HG02571 (cell line): ENCODE data around the gene DPH1.
"Not testable (repeated sequence)": the region's sequence is repeated elsewhere in the genome, so short reads cannot be mapped to it uniquely, and the experiment has no call there.

Source experiments
- ATAC-seq: cut with Tn5 transposase; IDR thresholded peaks from one replicate; pipeline ENCODE4 v1.9.1; 2021; ENCODE audit warnings: mild to moderate bottlenecking, moderate library complexity; ENCODE audit not compliant: unreplicated experiment

Gene DPH1

DNA sequence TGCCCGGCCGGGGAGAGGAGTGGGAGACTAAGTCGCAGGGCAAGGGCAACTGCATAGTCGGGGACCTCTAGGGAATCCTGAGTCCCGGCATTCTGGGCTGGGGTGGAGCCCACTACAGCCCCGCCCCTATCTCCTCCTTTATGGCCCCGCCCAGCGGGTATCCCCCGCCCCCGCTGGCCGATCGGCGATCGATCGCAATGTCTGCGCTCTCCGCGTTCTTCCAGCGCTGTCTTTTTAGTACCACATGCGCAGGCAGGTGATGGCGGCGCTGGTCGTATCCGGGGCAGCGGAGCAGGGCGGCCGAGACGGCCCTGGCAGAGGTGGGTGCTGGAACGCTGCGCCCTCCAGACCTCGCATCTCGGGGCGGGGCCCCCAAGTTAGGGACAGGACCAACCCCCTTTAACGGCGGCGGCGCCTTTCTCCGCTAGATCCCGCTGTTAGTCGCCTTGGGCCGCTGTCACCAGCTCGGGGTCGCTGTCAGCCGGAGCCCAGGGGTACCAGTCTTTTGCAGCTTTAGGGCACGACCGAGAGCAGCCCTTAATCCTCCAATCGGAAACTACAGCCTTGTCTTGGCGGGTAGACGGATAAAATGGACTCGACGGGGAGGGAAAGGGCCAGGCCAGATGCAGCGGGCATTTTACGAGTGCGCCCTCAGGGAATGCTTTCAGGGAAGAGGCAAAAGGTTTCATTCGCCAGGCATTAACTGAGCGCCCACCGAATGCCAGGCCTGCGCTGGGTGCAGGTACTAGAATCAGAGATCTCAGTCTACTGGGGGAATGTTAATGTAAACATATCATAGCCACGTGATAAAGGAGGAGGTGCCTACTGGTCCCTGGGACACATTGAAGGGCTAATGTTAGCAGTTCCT is at the start of gene DPH1:
DPH1 (plus strand) TSS at position 243 of the 868 bp plus-strand sequence; CDS start at position 260, 17 bp downstream.
- peak; percentile 52 for ATAC-seq

DNA sequence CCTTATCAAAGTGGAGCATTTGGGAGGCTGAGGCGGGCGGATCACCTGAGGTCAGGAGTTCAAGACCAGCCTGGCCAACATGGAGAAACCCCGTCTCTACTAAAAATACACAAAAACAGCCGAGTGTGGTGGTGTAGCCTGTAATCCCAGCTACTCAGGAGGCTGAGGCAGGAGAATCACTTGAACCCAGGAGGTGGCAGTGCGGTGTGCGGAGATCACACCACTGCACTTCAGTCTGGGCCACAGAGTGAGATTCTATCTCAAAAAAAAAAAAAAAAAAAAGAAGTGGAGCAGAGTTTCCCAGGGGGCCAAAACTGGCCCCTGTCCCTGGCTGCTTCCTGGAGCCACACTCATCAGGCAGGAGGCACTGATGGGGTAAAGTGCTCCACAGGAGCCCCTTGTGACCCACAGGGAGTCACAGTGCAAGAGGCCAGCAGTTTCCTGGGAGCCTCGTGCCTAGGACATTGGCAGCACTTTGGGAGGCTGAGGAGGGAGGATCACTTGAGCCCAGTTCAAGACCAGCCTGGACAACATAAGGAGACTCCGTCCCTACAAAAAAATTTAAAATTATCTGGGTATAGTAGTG is 49.2 kb upstream of the DPH1 start:
- ATAC-seq, result no peak

DNA sequence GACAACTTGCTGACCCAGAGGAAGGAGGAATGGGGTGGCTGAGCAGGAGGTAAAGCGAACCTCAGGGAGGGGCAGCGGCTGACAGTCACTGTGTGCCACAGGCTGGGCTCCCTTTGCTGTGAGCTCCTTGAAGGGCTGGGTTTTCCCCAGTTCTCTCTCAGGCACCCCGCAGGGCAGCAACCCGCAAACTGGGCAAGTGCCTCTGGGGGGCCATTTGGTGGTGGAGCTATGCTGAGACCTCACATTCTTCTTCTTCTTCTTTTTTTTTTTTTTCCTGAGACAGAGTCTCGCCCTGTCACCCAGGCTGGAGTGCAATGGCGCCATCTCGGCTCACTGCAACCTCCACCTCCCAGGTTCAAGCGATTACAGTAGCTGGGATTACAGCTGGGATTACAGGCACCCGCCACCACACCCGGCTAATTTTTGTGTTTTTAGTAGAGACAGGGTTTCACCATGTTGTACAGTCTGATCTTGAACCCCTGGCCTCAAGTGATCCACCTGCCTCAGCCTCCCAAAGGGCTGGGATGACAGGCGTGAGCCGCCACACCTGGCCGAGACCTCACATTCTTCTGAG is 47.1 kb upstream of the DPH1 start:
- not testable (repeated sequence) for ATAC-seq

DNA sequence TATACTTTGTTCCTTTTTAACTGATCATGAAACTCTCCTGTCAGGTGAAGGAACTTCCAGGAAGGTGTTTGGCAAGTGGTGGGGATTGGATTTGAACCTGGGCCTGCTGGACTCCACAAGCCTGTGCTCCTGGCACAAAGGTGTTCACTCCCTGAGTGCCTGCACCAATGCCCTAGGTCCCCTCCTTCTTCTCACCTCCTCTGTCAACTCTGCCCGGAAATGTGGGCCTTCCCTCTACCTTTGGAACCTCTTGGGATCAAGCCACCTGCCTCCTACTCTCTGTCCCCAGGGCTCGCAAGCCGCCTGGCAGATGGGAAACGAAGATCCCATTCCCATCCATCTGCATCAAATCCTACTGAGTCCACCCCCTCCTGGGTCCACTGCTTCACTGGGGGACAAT is 44.9 kb upstream of the DPH1 start:
- ATAC-seq, result no peak

DNA sequence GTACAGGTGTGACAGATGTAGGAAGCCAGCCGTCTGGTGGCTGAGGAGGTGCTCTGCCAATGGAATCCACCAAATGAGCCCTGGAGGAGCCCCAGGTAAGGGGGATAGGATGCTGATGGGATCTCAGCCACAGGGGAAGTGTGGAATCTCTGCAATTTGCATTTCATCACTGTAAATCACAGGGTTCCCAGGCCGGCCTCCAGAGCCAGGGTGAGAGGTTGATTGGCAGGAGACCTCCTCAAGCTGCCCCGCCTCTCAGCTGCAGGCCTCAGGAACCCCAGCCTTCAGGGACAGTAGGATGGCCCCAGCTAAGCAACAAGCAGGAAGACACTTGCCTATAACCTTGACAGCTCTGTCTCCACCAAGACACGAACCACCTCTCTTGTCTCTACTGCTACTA is 44.3 kb upstream of the DPH1 start:
- ATAC-seq, result no peak

DNA sequence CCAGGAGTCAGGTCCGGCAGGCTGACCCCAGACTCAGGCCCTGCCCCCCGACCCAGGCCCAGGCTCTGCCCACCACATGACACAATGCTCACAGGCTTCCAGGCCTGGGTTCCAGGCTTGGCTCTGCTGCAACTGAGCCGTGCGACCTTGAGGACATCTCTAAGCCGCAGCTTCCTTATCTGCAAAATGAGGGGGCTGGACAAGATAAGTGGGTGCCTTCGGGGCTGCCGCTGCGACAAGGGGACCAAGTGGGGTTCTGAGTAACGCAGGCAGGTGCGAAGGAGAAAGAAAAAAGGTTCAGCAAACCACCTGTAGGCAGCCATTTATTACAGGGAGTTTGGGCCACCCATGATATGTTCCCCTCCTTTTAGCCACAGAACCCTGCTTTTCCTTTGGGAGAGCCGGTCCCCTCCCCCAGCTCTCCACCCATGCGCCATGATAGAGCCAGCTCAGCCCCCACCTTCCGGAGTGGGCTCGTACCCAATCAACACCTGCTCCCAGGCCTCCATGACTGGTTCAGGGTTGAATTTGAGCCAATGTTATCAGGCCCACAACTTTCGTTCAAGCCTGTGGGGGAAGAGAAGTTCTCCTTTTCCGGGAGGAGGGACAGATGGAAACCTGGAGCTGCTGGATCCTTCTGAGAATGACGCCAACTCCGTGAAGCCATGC is 43.0 kb upstream of the DPH1 start:
- ATAC-seq, result no peak

DNA sequence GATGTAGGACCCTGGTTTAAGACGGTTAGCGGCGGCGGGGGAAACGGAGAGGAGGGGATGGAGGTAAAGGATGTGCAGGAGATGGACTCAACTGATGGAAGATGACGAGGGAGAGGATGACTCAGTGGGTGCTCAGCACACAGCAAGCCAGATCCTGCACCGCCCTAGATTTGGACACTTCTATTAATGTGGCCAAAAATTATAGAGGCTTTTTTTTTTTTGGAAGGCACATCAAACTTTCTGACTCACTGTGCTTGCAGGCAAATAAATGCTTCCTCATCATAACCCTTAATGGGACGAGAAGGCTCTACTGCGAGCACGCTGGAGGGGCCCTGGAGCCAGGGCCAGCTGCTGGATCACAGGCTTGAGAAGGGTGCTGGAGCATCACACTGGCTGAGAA is 40.8 kb upstream of the DPH1 start:
- ATAC-seq, result no peak

DNA sequence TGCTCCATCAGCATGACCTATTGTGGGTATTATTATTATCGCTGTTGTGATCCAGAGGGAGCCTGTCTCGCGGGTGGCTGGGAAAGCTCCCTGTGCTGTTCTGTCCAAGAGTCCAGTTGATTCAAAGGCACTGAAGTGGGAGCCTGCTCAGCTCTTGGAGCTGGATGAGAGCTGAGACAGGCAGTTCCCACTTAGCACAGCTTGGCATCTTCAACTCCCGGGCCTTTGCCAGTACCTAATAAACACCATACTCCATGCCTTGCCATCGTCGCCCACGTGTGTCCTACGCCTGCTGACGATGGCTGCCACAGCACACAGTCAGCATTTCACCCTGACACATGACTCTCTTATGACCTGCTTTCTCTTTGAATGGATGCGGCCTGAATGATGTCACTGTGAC is 37.4 kb upstream of the DPH1 start:
- ATAC-seq, result no peak

DNA sequence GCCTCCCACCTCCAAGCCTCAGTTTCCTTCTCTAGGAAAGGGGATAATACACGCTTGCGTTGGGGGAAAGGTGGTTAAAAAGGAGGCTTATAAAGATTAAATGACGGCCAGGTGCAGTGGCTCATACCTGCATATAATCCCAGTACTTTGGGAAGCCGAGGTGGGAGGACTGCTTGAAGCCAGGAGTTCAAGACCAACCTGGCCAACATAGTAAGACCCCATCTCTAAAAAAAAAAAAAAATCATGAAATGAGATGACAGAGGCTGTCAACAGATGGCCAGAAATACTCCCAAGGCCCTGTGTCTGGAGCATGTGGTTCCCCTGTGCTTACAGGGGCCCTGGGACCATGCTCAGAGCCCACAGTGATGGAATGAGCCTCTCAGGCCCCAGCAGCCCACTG is 35.2 kb upstream of the DPH1 start:
- ATAC-seq, result no peak

DNA sequence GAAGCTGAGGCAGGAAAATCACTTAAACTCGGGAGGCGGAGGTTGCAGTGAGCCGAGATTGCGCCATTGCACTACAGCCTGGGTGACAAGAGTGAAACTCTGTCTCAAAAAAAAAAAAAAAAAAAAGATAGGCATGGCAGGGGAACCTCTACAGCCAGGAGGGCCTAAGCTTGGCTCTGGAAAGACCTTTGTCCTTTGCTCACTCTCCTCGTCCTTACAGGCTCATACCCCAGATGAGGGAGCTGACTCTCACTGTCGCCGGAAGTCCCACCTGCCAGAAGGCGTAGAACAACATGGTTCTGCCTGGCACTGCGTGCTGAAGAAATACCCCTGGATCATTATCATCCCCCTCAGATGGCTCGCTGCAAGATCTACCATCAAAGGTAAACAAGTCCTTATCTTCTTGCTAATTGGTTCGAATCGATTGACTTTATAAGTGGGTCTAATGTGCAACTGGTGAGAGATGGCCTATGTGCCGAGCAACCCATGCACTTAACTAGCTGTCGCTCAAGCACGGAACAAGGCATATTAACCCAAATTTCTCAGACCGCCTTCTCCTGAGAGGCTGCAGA is 34.5 kb upstream of the DPH1 start:
- no peak for ATAC-seq

DNA sequence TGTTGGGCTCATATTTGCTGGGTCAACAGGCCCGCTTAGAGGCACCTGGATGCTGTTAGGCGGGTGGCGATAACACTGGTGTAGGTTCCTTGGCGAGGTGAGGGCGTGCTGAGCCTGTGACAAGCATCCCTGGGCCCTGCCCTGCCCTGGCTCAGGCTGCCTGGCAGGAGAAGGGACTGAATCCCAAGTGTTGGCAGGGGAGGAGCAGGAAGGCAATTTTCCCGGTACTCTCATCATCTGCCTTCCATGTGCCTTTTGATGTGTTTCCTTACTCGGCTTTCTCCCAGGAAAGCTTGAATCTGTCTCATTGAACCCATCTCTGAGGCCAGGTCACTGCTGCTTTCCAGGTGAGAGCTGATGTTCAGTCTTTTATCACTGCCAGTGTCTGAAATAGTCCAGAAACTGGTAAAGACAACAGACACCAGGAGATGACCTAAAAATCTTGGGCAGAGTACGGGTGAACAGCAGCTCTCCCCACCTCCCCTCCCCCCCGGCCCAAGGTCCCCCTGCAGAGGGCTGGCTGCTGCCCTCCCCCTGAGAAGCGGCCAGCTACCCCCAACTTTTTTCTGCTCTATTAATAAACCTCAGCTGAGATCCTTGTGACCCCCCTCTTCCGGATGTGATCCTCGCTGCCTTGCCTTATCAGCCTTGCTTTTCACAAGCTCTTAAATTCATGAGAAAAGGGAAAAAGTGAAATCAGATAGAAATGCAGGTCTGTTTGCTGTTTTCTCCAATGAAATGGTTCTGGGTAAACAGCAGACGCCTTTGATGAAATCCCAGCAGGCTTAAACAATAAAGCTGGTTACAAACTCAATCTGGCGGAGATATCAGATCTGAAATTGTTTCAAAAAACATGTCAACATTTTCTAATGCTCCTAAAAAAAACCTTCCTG is 33.8 kb upstream of the DPH1 start:
- ATAC-seq, result no peak

DNA sequence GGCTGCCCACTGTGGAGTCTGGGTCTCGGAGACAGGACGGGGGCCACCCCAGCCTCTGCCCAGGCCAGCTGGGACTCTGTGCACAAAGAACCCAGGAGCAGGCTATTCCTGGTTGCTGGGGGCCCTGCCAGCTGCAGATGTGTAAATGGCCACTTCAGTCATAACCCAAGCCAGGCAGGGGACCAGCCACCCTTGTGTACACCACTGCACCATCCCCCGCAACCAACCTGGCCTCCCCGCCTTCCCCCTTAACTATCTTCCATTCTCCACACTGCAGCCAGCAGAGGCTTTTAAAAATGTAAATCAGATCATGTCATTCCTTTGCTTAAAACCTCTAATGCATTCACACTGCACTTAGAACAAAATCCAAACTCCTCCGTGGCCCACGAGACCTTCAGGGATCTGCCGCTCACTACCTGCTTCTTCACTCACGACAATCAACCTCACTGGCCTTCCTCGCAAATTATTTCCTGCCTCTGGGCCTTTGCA is 33.1 kb upstream of the DPH1 start:
- ATAC-seq, result no peak

DNA sequence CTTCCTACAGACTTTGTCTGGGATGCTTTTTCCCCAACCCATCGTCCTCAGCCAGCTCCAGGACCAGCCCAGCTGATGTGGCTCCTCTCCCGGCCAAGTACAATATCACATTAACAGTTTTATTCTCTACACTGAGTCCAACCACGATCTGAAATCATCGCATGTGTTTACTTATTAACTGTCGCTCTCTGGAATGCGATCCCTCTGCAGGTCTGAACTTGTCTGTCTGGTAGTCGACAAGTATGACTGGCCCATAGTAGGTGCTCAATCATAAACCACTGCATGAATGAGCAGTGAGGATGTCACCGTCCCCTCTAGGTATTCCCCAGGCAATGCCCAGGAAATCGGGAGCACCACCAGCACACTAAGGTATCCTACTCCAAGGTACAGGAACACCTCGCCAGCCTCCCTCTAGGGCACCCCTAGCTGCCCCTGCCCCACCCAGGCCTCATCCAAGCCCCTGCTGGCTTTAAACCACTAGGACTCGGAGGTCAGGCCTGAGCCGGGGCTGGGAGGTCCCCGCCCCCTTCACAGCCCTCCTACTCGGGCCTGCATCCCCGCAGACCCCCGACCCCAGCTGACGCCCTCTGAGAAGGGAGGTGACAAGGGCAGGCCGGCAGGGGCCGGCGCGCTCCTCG is 32.5 kb upstream of the DPH1 start:
- no peak for ATAC-seq

DNA sequence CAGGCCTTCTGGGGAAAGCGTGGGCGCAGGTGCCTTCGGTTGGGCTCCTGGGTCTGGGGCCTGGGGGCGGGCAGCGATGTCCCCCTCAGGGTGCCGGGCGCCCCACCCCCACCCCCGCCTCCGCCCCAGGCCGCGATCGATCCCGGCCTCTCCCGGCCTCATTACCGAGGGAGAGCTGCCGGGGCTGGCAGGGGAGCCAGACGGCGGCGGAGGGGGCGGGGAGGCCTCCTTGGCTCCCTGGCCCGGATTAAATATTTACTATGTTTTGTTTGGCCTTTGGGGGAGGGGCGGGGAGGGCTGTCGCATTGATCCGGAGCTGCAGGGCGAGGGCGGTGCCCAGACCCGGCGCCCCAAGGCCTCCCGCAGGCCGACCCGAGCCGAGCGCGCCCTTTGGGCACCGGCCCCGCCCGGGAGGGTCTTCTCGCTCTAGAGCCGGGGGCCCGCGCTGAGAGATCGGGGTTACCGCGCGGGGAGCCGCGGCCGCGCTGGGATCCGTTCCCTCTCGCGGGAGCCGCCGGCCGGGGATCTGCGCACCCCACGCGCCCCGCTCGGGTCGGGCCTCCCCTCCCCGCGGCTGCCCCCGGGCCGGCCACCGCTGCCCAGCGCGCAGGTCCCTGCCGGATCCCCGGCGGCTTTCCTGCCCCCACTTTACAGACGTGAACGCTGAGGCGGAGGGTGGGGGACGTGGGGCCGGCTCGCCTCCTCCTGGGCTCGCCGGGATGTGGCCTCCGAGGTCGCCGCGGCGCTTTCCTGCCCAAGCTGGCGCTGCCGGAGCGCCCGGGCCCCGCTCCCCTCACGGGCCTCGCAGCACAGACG is 31.8 kb upstream of the DPH1 start:
- no peak for ATAC-seq

DNA sequence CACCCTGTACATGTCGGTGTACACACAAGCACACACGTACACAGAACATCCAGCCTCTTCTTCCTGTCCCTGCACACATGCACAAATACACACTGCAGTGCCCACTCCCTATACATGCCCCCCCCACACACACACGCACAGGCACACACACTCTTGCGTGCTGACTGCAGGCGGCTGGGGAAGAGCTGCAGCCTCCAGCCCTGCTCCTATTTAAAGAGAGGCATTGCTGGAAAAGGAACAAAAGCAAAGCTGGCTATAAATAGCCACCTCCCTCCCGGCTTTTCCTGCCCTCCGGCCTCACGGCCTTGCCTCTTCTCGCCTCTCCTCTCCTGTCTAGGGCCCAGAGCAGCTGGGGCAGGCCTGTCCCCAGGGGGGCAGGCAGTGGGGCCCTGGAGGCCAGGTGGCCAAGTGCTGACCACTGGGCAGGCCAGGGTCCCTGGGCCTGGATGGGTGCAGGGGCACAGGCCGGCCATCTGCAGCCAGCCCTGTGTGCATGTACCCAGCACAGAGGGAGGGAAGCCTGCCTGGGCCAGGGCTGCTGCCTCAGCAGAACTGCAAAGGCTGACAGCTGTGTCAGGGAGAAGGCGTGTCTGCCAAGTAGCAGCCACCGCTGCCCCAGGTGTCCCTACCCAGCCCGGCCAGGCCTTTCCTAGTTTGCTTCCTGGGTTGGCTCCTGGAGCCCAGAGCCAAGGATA is 30.2 kb upstream of the DPH1 start:
- ATAC-seq, result no peak

DNA sequence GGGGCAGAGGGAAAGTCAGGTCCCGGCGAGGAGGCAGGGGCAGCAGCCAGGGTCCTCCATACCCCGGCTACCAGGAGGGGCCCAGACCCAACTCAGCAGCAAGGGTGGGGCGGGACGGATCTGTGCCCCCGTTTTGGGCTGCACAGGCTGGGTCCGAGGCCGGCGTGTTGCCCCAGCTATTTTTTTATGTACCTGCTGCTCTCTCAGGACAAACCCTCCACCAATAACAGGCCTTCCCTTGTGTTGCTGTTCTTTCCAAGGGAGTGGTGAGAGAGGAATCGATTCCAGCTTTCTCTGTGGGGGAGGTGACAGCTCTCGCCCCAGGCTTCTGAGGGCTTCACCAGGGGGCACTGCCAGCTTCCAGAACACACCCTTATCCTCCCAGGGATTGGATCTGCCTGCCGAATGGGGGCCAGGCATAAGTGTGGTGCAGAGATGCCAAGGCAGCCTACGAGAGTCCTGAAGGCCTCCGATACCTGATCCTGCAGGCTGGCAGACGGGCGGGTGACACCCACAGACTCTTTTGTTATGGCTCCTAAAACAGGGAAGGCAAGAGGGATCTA is 27.1 kb upstream of the DPH1 start:
- ATAC-seq, result no peak

DNA sequence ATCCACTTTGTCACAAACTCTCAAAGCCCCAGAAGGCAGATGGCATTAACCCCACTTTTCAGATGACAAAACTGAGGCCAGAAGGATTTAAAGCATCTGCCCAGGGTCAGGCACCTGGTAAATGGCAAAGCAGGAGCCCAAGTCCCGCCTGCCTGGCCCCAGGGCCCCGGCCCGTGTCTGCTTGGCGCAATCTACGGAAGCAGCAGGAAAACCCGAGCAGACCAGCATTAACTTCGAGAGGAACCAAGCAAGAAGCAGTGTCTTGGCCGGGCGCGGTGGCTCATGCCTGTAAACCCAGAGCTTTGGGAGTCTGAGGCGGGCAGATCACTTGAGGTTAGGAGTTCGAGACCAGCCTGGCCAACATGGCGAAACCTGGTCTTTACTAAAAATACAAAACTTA is 26.4 kb upstream of the DPH1 start:
- ATAC-seq, result no peak

DNA sequence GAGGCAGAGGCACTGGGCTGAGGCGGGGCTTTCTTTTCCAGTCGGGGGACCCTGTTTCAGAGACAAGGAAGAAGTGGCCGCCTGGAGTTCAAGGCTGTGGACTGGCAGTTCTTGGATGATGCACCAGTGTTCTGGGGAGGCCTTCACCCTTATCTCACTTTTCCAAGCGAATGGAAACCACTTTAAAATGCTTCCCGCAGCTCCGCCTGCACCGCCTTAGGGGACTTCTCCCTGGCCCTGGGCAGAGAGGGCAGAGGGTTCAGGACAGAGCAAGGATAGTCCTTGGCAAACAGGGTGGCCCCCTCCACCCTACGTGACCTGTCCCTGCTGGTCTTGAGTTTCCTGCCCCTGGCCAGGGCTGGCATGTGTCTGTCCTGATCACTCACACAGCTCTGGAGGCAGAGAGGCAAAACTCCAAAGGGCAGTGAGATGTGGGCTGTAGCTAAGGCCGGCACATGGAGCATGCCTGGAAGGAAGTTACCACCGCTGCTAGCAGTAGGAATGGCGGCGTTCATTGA is 25.5 kb upstream of the DPH1 start:
- no peak for ATAC-seq
